HUDEP-2 (cell line): Measurements from ENCODE around the gene TTLL3.

Experiments
- DNase-seq, 76 experiments: peaks; one replicate each; lab custom pipeline; 2025; ENCODE audit not compliant: unreplicated experiment in 76 of 76; lab: John Stamatoyannopoulos, UW

TTLL3 gene

DNA sequence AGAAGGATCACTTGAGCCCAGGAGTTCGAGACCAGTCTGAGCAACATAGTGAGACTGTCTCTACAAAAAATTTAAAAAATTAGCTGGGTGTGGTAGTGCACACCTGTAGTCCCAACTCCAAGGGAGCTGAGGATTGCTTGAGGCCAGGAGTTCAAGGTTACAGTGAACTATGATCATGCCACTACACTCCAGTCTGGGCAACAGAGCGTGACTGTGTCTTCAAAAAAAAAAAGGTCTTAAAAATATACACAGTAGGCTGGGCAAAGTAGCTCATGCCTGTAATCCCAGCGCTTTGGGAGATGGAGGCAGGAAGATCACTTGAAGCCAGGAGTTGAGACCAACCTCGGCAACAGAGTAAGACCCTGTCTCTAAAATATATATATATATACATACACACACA, 29.2 kb upstream of the TTLL3 start:
- DNase-seq: no peak

DNA sequence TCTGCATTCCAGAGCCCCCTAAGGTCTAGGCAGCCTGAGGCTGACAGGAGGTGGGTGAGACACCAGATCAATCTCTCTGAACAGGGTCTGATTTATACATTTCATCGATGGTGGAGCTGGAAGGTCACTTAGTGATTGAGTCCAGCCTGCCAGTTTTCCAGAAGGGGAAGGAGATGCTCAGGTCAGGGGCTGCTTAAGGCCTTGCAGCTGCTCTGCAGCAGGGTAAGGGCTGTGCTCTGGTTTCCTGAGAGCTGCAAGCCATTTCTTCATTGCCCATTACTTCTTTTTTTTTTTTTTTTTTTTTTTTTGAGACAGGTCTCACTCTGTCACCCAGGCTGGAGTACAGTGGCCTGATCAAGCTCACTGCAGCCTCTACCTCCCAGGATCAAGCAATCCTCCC, 28.5 kb upstream of the TTLL3 start:
- no peak for DNase-seq

DNA sequence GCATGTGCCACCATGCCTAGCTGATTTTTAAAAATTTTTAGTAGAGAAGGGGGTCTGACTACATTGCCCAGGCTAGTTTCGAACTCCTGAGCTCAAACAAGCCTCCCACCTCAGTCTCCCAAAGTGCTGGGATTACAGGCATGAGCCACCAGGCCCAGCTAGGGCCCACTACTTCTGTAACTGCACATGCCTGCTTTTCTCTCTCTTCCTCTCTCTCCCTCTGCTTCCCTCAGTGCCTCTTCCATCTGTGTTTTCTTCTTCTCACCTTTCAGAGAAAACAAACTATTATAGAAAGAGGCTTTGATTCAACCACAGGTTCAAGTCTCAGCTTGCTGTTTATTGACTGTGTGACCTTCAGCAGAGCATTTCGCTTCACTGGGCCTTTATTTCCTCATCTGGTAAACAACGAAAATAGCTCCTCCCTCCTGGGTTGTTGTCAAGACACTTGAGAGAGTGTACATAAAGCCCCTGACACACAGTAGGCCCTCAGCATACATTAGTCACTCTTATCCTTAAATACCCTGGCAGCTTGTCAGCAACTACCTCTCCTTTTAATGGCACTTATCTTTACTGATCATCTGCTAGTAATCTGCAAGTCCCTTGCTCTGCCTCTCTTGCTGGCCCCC, 28.0 kb upstream of the TTLL3 start:
- peak in 29 of 76 experiments; percentile 1 to 73 (median 28) for DNase-seq

DNA sequence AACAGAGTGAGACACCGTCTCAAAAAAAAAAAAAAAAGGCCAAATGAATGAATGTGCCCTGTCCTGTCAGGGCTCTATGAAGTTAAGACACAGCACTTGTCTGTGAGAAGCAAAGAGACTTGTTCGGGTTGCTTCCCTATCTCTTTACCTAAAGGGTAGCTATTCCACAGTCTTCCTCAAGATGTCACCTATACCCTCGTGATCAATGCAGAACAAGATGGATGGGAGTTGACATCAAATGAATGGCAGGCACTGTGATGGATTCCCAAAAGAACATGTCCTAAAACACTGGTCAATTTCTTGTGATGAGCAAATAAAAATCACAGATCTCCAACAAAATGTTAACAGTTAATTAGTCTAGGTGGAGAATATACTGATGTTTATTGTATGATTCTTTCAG, 27.3 kb upstream of the TTLL3 start:
- peak in 11 of 76 experiments; percentile 6 to 31 (median 18) for DNase-seq

DNA sequence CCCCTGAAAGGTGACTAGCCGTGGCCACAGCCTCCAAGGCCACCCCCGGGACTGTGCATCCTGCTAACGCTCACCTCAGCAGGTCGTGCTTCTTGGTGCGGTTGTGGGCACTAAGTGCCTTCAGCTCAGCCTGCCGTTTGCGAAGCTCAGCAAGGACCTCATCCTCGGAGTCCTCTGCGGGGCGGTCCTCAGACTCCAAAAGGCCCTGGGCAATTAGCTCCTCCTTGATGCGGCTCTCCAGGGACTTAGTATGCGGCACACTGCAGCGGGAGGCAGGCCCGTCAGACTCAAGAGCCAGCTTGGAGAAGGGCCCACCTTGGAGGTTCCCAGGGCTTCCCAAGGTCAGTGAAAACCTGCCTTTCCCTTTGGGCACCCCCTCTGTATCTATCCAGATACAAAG, 26.1 kb upstream of the TTLL3 start:
- DNase-seq: no peak

DNA sequence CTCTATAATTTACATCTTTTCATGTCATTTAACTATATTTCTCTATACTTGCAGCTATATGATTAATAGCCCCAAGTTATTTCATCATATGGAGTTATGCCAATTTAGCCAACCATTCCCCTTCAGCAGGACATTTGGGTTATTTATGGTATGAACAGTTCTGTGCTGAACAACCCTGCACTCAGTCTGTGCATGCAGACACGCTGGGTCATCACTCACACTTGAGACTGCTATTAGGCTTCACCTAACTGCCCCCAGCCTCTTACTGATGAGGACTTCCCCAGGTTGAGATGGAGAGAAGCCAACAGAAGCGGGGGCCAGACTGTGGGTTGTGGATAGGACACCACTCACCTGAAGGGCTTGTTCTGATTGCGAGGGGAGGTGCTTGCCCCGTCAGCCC, 25.1 kb upstream of the TTLL3 start:
- DNase-seq: no peak

DNA sequence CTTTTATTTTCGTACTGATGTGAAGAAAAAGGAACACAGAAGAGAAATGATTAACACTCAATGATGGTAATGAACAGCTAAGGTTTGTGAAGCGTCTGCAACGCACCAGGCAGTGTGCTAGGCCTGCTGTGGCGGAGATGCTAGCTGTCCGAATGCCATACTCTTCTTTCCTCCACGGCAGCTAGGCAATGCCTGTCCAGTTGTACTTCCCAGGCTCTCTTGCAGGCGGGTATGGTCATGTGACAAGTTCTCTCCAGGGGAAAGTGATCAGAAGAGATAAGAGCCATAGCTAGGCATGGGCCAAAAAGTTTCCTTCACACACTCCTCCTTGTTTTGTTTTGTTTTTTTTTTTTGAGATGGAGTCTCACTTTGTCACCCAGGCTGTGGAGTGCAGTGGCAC, 24.5 kb upstream of the TTLL3 start:
- peak in 28 of 76 experiments; percentile 7 to 52 (median 22) for DNase-seq

DNA sequence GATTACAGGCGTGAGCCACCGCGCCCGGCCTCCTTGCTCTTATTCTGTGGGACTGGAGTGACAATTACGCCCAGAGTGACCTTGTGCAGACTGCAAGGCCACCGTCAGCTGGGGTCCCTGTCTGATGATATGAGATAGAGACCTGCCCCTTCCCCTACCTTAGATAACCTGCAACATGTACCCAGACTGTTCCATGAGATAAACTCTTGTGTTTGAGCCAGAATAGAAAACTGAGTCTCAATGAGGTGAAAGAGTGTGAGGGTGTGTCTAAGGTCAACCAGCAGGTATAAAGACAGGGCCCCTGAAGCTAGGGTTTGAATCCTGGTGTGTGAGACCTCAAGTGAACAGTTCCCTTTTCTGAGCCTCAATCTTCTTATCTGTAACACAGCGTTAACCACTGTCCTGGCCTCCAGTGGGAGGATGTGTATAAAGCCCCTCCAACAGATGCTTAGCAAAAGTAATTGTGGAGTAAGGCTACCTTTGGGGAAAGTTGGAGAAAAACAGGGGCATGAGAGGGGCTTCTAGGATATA, 23.8 kb upstream of the TTLL3 start:
- peak in 6 of 76 experiments; percentile 21 to 49 (median 27) for DNase-seq

DNA sequence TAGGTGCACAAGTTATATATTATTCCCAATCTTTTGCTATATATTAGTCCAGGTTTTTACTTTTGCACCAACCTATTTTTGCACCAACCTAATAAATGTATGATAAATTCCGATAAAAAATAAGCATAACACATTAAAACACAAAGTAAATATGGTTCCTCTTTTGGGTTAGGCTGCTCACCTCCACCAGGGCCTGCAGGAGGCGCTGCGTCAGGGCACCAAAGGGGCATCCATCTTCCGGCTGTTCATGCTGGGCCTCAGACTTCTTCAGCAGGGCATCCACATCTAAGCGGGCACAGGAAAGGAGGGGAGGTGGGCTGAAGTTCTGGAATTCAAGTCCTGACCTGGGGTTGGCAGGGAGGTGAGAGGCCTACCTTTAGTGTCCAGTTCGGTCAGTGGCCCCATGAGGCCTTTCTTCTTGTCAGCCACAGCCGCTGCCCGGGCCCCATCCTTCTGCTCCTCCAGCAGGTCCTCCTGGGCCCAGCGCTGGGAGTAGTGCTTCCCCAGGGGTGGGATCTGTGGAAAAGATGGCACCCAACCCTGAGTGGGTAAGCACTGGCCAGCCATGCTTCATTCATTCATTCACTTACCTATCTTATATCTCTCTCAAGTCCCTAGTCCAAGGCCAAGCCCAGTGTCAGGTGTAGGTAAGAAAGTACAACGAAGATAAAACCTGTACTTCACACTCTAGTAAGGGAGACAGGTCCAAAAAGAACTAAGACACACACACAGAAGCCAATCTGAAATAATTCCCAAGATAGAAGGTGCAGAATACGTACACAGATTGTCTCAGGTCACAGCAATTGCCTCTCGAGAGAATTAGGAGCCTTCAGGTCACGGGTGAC, 23.0 kb upstream of the TTLL3 start:
- peak in 7 of 76 experiments; percentile 1 to 12 (median 9) for DNase-seq

DNA sequence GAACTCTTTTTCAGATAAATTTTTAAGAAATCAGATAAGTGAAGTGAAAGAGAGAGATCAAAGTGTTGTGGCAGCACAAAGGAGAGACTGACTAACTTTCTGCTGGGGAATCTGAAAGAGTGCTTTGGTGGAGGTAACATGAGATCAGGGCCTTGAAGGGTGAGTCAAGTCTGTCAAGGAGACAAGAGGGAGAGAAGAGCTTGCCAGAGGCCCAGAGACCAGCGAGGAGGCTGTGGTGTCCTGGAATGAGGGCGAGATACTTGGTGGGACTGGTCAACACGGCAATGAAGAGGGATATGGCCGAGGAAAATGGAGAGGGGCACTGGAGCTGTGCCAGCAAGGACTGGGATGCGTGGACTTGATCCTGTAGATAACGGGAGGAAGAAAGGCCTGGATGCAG, 22.3 kb upstream of the TTLL3 start:
- DNase-seq: no peak

DNA sequence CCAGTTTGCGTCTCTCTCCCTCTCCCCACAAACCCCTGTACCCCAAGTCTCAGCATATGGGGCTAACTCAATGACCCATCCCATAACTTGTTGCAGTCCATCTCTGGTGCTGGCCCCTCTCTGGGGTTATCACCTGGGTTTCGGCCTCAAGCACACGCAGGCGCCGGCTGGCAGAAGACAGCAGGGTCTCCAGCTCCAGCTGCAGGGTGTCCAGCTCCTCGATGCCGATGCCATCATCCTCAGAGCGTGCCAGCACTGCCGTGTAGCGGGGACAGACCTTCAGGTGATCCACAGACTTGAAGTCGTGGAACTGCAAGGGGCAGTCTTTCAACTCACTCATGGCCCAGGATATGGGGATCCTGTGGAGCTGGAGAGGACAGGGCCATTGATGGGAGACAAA, 18.9 kb upstream of the TTLL3 start:
- DNase-seq: no peak

DNA sequence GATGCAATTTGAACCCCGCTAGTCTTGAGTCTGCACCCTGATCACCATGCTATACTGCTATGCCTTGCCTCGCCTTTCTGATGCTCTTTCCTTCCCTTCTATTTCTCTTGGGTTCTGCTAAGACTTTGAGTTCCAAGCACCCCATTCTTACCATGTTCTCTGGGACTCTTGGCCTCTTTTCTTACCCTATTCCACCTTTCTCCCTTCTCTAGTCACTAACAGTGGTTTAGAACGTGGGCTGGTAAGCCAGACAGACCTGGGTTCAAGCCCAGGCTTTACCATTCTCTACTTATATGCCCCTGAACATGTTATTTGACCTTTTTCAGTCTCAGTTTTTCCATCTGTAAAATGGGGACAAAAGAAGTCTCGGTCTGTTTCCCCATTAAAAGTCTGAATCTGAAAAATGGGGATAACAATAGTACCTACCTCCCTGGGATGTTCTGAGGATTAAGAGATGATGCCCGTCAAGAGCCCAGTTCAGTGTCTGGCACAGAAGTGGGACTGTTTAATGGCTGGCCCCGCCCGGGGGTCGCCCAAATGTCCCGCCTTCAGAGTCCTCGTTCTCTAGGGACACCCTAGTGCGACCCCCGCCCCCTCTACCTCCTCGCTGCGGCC, 18.2 kb upstream of the TTLL3 start:
- no peak for DNase-seq

DNA sequence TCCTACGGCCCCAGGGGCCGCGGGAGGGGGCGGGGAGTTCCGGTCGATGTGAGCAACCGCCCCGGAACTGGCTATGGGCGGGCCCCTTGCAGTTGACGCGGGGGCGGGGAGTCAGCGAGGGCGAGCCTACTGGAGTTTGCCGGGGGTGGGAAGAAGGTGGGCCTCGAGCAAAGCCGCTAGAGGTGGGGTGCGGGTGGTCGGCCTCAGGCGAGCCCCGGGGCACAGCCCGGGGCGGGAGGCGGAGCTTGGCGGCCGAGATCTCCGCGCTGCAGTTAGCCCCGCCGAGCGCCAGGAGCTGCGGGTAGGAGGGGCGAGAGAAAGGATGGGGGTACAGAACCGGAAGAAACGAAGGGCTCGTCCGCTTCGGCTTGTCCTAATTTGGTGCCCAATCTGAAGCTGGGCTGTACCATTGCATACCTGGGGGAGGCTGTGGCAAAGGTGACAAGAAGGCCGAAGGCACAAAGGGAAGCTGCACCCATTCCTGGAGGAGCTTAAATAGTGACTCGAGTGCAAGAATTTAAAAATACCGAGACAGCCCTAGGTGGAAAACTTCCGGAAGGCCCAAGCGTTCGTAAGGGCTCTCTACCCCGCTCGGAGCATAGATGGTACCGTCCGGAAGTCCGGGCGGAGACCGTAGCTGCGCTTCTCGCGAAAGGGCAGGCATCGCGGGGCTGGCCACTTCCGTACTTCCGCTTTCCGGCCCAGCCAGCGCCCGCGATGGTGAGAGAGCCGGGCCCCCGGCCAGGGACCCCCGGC, 17.5 kb upstream of the TTLL3 start, which contains the start of the genes ARPC4 and TADA3:
Gene ARPC4 (plus strand): TSS at position 678 of the 756 bp plus-strand sequence. CDS start 40 bp downstream, at position 718.
Gene TADA3 (minus strand): TSS at position 69 of the 756 bp plus-strand sequence. CDS start 1,007 bp downstream, outside the sequence.
- peak; percentile 16 to 96 (median 89) for DNase-seq

DNA sequence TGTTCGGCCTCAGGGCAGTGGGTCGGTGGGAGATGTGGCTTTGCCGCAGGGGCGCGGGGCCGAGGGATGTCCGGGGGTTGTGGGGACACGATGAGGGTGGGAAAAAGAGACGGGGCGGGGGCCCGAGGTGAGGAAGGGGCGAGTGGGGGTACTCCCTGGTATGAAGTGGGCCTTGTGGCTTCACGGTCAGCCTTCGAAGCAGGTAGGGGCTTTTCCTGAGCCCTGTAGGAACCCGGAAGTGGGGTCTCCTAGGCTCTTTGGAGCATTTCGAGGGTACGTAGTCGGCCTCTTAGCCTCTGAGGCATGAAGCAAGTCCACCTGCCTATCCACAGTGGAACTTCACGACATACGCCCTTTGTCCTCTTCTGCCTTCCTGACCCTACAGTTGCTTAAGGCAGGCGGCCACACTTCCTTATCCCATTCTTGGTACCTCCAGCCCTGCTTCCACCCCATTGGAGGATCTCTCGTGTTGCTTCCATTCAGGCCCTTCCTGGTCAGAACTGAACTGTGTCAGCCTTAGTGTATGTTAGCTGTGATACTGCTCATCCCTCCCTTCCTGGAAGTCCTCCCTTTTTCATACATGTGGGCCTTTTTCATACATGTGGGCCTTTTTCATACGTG, 16.8 kb upstream of the TTLL3 start:
- peak in 22 of 76 experiments; percentile 8 to 43 (median 22) for DNase-seq

DNA sequence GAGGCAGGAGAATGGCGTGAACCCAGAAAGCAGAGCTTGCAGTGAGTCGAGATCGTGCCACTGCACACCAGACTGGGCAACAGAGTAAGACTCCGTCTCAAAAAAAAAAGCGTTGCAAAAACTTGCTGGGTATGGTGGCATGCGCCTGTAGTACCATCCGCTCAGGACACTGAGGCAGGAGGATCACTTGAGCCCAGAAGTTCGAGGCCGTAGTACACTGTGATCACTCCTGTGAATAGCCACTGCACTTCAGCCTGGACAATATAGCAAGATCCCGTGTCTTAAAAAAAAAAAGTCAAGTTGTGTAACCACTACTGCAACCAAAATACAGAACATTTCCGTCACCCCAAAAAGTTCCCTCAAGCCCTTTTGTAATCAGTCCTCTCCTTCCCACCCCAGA, 15.7 kb upstream of the TTLL3 start:
- no peak for DNase-seq

DNA sequence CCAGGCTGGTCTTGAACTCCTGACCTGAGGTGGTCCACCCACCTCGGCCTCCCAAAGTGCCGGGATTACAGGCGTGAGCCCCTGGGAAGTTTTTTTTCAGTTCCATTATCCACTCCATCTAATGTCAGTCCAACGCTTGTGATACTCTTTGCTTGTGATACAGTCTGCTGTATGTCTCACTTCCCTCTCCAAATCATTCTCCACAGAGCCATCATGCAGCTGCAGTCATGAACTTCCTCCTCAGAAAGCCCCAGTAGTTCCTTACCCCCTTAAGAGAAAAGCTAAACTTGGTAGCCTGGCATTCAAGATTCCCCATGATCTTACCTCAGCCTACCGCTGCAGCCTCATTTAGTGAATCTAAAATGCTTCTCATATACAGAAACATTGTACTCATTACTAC, 14.9 kb upstream of the TTLL3 start:
- DNase-seq: no peak

DNA sequence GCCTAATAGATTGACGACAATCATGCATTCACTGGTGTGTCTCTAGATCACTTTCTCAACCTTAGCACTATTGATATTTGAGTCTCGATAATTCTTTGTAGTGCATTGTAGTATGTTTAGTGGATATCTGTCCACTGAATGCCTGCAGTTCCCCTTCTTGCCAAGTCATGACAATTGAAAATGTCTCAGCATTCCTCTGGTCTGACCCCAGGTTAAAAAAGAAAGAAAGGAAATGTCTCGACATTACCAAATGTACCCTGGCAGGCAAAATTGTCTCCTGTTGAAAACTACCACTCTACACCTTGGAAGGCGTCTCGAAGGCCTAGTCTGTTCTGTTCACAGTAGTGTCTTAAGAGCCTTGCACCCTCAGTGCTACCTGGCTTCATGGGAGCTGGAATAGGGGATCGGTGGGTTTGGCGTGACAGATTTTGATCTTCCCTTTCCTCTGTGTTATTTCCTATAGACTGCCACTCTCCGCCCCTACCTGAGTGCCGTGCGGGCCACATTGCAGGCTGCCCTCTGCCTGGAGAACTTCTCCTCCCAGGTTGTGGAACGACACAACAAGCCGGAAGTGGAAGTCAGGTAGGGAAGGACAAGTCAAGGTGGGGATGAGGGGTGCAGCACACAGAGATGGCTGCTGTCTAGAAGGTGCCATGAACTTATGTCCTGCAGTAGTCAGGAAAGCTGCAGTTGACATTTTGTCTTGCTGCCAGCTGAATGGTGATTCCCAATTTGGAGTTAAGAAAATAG, 12.7 kb upstream of the TTLL3 start:
- DNase-seq: no peak

DNA sequence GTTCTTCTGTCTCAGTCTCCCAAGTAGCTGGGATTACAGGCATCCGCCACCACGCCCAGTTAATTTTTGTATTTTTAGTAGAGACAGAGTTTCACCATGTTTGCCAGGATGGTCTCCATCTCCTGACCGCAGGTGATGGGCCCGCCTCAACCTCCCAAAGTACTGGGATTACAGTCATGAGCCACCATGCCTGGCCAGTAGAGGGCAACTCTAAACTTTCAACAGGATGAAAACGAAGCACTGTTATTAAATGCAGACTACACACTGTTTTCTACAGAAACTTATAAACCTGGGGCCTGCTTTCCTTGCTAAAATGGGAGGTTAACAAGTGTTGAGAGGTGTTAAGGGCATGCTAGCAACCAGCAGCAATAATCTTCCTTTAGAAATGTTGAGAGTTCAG, 9.5 kb upstream of the TTLL3 start:
- no peak for DNase-seq

DNA sequence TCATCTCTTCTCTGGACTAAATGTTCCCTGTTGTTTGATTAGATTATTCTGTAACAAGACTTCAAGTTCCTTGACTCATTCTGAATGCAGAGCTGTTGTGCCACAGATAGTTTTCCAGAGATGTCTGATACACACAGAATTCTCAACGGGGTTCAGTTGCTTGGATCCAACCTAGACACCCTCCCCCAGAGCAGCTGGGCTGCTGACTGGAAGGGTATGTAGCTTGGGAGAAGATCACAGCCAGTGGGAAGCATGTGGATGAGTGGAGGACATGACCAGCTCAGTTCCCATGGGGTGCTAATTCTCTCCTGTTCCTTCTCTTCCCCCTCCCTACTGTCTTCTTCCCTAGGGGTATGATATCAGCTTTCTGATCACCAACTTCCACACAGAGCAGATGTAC, 6.6 kb upstream of the TTLL3 start:
- DNase-seq: no peak
